ENCODE data around the gene SGO1.

SGO1 gene

GRCh38 chr3:20123131-20123652 lies 62.8 kb downstream of the SGO1 start:
- no peak for DNase-seq (ENCODE audit: low read depth)
- no peak overlapping the region for H3K4me3 ChIP-seq (ENCODE audit: low read depth, low read length)
- in situ Hi-C loops (cut with HindIII; ENCODE audit: low sequenced_read_pairs): no loop called here

DNA sequence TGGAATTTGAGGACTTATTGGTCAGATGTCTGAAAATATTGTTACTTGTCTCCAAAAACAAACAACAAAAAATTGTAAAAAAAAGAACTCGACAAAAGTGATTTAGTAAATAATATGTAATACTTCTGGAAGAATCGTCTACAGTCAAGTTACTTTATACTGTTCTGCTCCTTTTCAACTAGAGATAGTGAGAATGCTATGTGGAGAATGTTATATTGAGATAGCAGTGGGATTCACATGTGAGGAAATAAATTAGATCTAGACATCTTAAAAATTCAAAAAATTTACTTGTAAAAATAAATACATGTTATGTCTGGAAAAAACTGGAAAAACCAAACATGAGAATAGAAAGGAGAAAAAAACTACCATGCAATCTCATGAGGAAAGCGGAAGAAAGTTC lies 64.9 kb downstream of the SGO1 start:
- no peak for DNase-seq (ENCODE audit: low read depth)
- no peak overlapping the region for H3K4me3 ChIP-seq (ENCODE audit: low read depth, low read length)
- TF ChIP-seq, protein P1, sequence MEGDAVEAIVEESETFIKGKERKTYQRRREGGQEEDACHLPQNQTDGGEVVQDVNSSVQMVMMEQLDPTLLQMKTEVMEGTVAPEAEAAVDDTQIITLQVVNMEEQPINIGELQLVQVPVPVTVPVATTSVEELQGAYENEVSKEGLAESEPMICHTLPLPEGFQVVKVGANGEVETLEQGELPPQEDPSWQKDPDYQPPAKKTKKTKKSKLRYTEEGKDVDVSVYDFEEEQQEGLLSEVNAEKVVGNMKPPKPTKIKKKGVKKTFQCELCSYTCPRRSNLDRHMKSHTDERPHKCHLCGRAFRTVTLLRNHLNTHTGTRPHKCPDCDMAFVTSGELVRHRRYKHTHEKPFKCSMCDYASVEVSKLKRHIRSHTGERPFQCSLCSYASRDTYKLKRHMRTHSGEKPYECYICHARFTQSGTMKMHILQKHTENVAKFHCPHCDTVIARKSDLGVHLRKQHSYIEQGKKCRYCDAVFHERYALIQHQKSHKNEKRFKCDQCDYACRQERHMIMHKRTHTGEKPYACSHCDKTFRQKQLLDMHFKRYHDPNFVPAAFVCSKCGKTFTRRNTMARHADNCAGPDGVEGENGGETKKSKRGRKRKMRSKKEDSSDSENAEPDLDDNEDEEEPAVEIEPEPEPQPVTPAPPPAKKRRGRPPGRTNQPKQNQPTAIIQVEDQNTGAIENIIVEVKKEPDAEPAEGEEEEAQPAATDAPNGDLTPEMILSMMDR (IDR thresholded peaks at IDR 0.05; ENCODE audit: low read depth, low read length, missing control alignments): no peak
- in situ Hi-C loops (cut with HindIII; ENCODE audit: low sequenced_read_pairs): no loop called here

More at GRCh38 chr3:20123131-20123652, 62.8 kb downstream of the SGO1 start:
- TF ChIP-seq, protein P1 (IDR thresholded peaks at IDR 0.05; ENCODE audit: low read depth, low read length, missing control alignments): no peak

All from astrocyte of the cerebellum (primary cell).